ENCODE results near the gene TMEM247.
"Not testable (repeated sequence)": the region's sequence is repeated elsewhere in the genome, so short reads cannot be mapped to it uniquely, and the experiment has no call there.

Gene TMEM247

GRCh38 chr2:46517485-46517884, 38.1 kb downstream of the TMEM247 start:
- DNase-seq = no peak

- no peak for DNase-seq
Observed at GRCh38 chr2:46518861-46519260, 39.5 kb downstream of the TMEM247 start.

GRCh38 chr2:46519265-46519664, 39.9 kb downstream of the TMEM247 start:
- DNase-seq = no peak

- DNase-seq = no peak
Observed at GRCh38 chr2:46520130-46520711, 40.9 kb downstream of the TMEM247 start.

- DNase-seq = no peak
Observed at GRCh38 chr2:46521215-46521683, 41.9 kb downstream of the TMEM247 start.

- not testable (repeated sequence) for DNase-seq
Observed at GRCh38 chr2:46522385-46522784, 43.0 kb downstream of the TMEM247 start.

- no peak for DNase-seq
Observed at GRCh38 chr2:46525522-46526155, 46.3 kb downstream of the TMEM247 start.

- DNase-seq = no peak
Observed at GRCh38 chr2:46528880-46529279, 49.5 kb downstream of the TMEM247 start.

- no peak for DNase-seq
Observed at GRCh38 chr2:46530639-46531038, 51.3 kb downstream of the TMEM247 start.

- DNase-seq = no peak
Observed at GRCh38 chr2:46531863-46532262, 52.5 kb downstream of the TMEM247 start.

Data from GOT3 (cell line).